Psoas muscle (tissue), 8 donors: ENCODE data around the gene IRAK4. TPM values are rescaled to one million over a fixed set of nuclear protein-coding genes. Genes with fewer than 3 reads are reported as not detected.

Experiments used
- ATAC-seq, 4 donors: fragments of 200-7000 bp; cut with Tn5 transposase; one replicate each; pipeline ENCODE4 v1.9.1; 2020; ENCODE audit warnings: moderate library complexity in 3 of 4, mild to moderate bottlenecking in 2 of 4
- DNase-seq, 2 donors: peaks; one replicate each; pipeline ENCODE4 v3.0.0-alpha.2; 2020
- H3K27ac ChIP-seq: fragments of 200-600 bp; one replicate; pipeline ENCODE4 v1.8.0; 2022
- H3K27me3 ChIP-seq, 3 donors: fragments of 200-600 bp in 1 of 3; one replicate each; pipeline versions ENCODE4 v1.6.1 to v1.8.0; 2013 to 2022; ENCODE audit warnings: low read length in 2 of 3, mild to moderate bottlenecking in 2 of 3, moderate library complexity in 1 of 3; ENCODE audit not compliant: insufficient read depth in 3 of 3
- H3K36me3 ChIP-seq, 2 donors: fragments of 200-600 bp in 1 of 2; one replicate each; pipeline versions ENCODE4 v1.6.1 to v1.8.0; 2013 to 2022; ENCODE audit warnings: low read depth in 1 of 2, mild to moderate bottlenecking in 1 of 2, moderate library complexity in 1 of 2; ENCODE audit not compliant: insufficient read depth in 1 of 2
- H3K4me1 ChIP-seq: fragments of 200-600 bp; one replicate; pipeline ENCODE4 v1.8.0; 2022
- H3K4me3 ChIP-seq: fragments of 200-600 bp; one replicate; pipeline ENCODE4 v1.8.0; 2022; ENCODE audit warnings: mild to moderate bottlenecking
- H3K9me3 ChIP-seq: fragments of 200-600 bp; one replicate; pipeline ENCODE4 v1.8.0; 2022
- WGBS, 3 donors: extraction: QIAGEN DNeasy Blood & Tissue Kit; methylation state at CpG; one replicate each; pipeline versions ENCODE4 v1.1.6 to v1.1.7; 2013; 5-methylcytosine and 5-hydroxymethylcytosine counted together
- intact Hi-C, 2 donors: fragments of 100-400 bp; cut with DNase I; formaldehyde crosslinking; loops; one replicate each; pipeline versions ENCODE4 v1.11.0 to v1.14.2; 2022
- polyA plus RNA-seq, 3 donors: library from polyadenylated mRNA; stranded (reverse); fragments of 200-250 nt; gene quantifications; one replicate each; pipeline ENCODE4 v1.2.3, GENCODE V29; 2013
- total RNA-seq, 4 donors: library from RNA; stranded (reverse); fragmentation: NEBNext Ultra II Directional in 2 of 4; extraction: Animal tissue kit (Norgen Biotek cat#: 25700) in 2 of 4; gene quantifications; one replicate each; pipeline versions ENCODE4 v1.2.1 to v1.2.4, GENCODE V29; 2021 to 2023
- TF ChIP-seq, protein P1 (sequence below): fragments of 200-600 bp; IDR thresholded peaks from one replicate; pipeline ENCODE4 v1.8.0; 2022; ENCODE audit warnings: antibody characterized with exemption
- donor health status: healthy with polysubstance abuse.
- donor health status: DM: no; HTN: no; CAD: no; lungs with moderate emphysema.
- donor health status: Bipolar disorder and iron deficiency.
- donor health status: healthy.
- donor health status: DM: yes; HTN: yes; CAD: no.
- donor health status: DM: no; HTN: no; CAD: no.
- donor health status: DM: no; HTN: no; CAD: no.
- donor health status: DM: yes; HTN: yes; CAD: no.

The IRAK4 gene
- total and polyA plus RNA-seq, 7 donors: 2.2 to 4.7 (median 3.3) TPM

DNA sequence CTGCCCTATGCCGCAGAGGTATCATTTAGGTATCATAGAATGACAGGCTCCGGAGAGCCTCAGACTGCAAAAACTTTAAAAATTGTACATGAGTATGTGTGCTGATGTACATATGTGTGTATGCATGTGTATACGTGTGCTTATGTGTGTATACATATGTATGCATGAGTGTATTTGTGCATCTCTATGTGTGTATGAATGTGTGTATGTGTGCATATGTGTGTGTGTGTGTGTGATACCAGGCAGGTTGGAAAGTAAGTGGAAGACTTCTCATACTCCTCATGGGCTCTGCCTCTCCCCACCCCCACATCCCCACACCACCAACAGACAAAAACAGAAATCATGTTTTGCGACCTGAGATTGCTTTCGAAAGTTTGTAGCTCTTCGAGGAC lies 76.5 kb downstream of the IRAK4 start:
- peak; percentile 3 to 14 (median 6) for ATAC-seq

DNA sequence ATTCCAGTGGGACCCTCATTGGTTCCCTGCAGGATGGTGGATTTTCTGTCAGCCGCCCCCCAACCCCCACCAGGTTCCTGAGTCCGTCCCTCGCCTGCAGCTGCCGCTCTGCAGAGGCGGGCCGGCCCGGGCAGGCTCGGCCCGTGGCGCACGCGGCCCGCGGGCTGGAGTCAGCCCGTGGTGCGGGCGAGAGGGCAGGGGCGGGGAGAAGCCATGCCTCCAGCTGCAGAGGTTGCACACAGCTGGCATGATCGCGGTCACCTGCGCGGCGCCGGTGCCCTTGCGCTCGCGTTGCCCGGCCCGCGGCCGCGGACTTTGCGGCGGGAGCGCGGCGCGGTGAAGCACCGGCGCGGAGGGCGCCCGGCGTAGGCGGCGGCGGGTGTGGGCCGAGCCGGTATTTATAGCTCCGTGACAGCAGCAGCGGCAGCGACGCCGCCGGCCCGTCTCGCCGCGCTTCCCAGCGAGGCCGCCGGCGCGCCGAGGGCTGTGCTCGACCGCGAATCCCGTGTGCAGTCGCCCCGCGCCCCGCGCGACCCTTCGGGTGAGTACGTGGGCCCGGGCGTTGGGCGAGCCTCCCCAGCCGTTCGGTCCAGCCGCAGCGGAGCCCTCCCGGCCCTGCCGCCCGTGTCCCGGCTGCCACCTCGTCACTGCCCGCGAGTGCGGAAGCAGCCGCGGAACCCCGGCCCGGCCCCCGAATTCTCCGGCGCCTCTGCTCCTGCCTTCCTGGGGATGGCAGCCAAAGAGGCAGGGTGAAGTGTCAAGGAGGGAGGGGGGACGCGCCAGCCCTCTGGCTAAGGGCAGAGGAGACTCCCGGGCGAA lies 77.1 kb downstream of the IRAK4 start, which contains the start of gene TMEM117:
TMEM117 (plus strand) TSS at position 426 of the 819 bp plus-strand sequence.
- Histone ChIP-seq H3K36me3 (no peaks in the 10 kb centered on the region), H3K27ac (peak within 1 kb of the TSS; percentile 98), H3K9me3 (no peaks in the 10 kb centered on the region), H3K4me1 (peaks cover 16% of the 10 kb centered on the region), H3K4me3 (peak within 1 kb of the TSS; percentile 93), H3K27me3 (no peaks in the 10 kb centered on the region)
- WGBS, 3 donors: 0% methylated on average over 52 to 103 of the region's 103 CpGs
- TF ChIP-seq, protein P1, sequence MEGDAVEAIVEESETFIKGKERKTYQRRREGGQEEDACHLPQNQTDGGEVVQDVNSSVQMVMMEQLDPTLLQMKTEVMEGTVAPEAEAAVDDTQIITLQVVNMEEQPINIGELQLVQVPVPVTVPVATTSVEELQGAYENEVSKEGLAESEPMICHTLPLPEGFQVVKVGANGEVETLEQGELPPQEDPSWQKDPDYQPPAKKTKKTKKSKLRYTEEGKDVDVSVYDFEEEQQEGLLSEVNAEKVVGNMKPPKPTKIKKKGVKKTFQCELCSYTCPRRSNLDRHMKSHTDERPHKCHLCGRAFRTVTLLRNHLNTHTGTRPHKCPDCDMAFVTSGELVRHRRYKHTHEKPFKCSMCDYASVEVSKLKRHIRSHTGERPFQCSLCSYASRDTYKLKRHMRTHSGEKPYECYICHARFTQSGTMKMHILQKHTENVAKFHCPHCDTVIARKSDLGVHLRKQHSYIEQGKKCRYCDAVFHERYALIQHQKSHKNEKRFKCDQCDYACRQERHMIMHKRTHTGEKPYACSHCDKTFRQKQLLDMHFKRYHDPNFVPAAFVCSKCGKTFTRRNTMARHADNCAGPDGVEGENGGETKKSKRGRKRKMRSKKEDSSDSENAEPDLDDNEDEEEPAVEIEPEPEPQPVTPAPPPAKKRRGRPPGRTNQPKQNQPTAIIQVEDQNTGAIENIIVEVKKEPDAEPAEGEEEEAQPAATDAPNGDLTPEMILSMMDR: no peak
- ATAC-seq (peak; percentile 95 to 96 (median 95)), DNase-seq (peak; percentile 81 to 89)
- intact Hi-C loops: loop anchor here in 1 of 2 donors (2.0 to 5.0 kb wide), 2 partner anchors 29 to 1599 kb away; partner anchors contain the start of genes TWF1 and YAF2

More for the DNA sequence above, 76.5 kb downstream of the IRAK4 start:
- Histone ChIP-seq H3K27me3 (no peaks in the 10 kb centered on the region), H3K36me3 (no peaks in the 10 kb centered on the region), H3K27ac (peak overlapping the region; percentile 98), H3K4me1 (peaks cover 16% of the 10 kb centered on the region), H3K4me3 (peak overlapping the region; percentile 93), H3K9me3 (no peaks in the 10 kb centered on the region)
- 39 to 42% (median 41%) methylated on average over 6 of the region's 6 CpGs for WGBS, 3 donors
- DNase-seq: no peak
- TF ChIP-seq, protein P1: no peak
- intact Hi-C loops: loop anchor here in 1 of 2 donors (5.0 kb wide), 1 partner anchor 1598 kb away; the partner anchor contains the start of gene YAF2

DNA sequence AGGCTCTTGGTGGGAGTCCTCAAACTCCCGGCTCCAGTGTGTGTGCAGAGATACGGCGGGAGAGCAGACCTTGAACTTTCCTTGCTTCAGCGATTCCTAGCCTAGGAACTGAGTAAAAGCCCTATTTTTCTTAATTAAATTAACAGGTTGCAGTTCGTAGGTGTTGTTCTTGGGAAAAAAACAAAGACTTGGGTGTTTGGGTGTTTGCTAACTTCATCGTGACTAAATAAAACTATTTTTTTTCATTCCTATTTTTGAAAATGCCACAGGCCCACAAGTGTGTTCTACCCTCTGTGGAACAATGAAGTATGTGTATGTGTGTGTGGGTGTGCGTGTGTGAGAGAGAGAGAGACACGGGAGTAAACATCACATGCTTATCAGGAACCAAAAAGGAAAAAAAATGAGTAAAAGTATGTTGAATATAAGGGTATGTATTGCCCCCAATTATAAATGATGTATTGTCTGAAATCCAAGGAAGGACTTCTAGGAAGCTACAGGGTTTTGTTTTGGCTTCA lies 77.8 kb downstream of the IRAK4 start:
- TF ChIP-seq, protein P1: no peak
- Histone ChIP-seq H3K27ac (peak overlapping the region; percentile 98), H3K4me3 (peak overlapping the region; percentile 93), H3K9me3 (no peaks in the 10 kb centered on the region), H3K27me3 (no peaks in the 10 kb centered on the region), H3K4me1 (peaks cover 19% of the 10 kb centered on the region), H3K36me3 (no peaks in the 10 kb centered on the region)
- no peak for DNase-seq
- WGBS, 3 donors: 1 to 2% (median 1%) methylated on average over 8 of the region's 8 CpGs
- ATAC-seq: peak in 1 of 4 donors; percentile 50
- intact Hi-C loops: loop anchor here in 1 of 2 donors (2.0 to 5.0 kb wide), 2 partner anchors 30 to 1599 kb away; partner anchors contain the start of genes TWF1 and YAF2

Other genes starting within 250 kb of the IRAK4 start
- gene ADAMTS20, start 206.7 kb upstream of the IRAK4 start, total RNA-seq: not detected
- under 1 TPM in 1 of 3 donors, not detected in 2; 0.01 TPM for gene ADAMTS20, start 206.7 kb upstream of the IRAK4 start, polyA plus RNA-seq
- 1 to 10 TPM; 2.8 to 4.7 (median 4.0) TPM for gene PUS7L, start 161 bp upstream of the IRAK4 start, total RNA-seq
- gene PUS7L, start 161 bp upstream of the IRAK4 start, polyA plus RNA-seq: 1 to 10 TPM; 1.3 to 3.2 (median 1.4) TPM
- gene TWF1, start 47.4 kb downstream of the IRAK4 start, total RNA-seq: 10 to 100 TPM in 1 of 4 donors, 1 to 10 TPM in 3; 6.2 to 12.7 (median 9.2) TPM
- 10 to 100 TPM in 1 of 3 donors, 1 to 10 TPM in 2; 5.8 to 10.7 (median 9.6) TPM for gene TWF1, start 47.4 kb downstream of the IRAK4 start, polyA plus RNA-seq
- 1 to 10 TPM; 3.3 to 4.7 (median 4.2) TPM for gene TMEM117, start 77.1 kb downstream of the IRAK4 start, total RNA-seq
- 1 to 10 TPM; 1.9 to 4.1 (median 3.3) TPM for gene TMEM117, start 77.1 kb downstream of the IRAK4 start, polyA plus RNA-seq